Measurements from ENCODE around the gene RINL.
"Not testable (repeated sequence)": the region's sequence is repeated elsewhere in the genome, so short reads cannot be mapped to it uniquely, and the experiment has no call there.

RINL gene

GRCh38 chr19:38837656-38838121 lies 40.4 kb downstream of the RINL start:
- DNase-seq (ENCODE audit: insufficient read length, low spot score): no peak
- no peak for FAIRE-seq

DNA sequence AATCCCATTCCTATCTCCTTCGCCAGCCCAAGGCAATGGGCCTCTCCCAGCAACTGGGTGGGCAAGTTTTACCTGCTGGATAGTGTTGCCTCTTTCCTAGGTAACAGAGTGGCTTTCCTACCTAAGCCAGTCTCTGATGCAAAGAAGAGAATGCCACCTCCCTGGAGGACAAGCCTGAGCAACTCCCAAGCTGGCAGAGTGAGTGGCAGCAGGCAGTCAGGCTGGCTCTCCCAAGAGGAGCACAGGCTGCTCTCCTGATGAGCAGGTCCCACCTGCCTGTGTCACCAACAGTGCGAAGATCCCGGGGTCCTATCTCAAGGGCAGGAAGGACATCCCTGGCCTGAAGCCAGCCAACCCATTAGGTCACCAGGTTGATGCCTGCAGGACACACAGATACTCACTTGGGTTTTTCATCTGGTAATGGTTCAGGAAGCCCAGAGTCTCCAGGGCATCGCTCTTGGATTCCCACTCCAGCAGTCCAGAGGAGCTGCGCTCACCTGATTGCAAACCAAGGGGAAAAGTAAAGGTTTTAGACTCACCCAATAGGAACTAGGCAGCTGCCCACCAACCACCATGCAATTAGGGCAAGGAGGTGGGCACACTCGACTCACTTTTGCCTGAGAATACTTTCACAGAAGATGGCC lies 41.0 kb downstream of the RINL start:
- FAIRE-seq (no peak), DNase-seq (ENCODE audit: insufficient read length, low spot score) (no peak)

GRCh38 chr19:38836159-38836982 lies 41.7 kb downstream of the RINL start:
- DNase-seq (ENCODE audit: insufficient read length, low spot score): no peak
- no peak for FAIRE-seq

- DNase-seq (ENCODE audit: insufficient read length, low spot score): no peak
- no peak for FAIRE-seq
Measured at GRCh38 chr19:38834590-38834989, 43.5 kb downstream of the RINL start.

DNA sequence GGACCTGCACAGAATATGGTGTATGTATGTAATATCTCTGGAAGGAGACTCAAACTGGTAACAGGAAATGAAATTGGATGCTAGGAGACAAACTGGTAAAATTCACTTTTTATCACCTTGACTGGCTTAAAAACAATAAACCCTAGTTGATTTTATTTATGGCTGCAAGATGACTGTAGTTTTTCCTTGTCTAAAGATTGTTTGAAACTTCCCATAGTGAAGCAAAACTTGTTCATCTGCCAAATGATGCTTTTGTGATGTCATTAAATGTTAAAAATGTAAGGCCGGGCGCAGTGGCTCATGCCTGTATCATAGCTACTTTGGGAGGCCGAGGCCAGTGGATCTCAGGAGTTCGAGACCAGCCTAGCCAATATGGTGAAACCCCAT lies 44.0 kb downstream of the RINL start:
- no peak for FAIRE-seq
- no peak for DNase-seq (ENCODE audit: insufficient read length, low spot score)

DNA sequence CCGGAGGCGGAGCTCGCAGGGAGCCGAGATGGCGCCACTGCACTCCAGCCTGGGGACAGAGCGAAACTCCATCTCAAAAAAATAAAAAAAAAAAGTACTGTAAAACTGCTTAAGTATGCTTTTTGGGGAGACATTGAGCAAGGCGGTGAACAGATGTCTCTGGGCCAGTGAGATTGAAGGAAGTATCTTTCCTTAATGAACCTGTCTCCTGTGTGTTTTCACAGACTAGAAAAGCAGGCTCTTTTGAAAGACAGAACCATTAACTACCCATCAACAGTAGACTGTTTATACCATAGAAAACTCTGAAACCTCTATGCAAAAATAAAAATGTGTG lies 45.0 kb downstream of the RINL start:
- FAIRE-seq: no peak
- no peak for DNase-seq (ENCODE audit: insufficient read length, low spot score)

DNA sequence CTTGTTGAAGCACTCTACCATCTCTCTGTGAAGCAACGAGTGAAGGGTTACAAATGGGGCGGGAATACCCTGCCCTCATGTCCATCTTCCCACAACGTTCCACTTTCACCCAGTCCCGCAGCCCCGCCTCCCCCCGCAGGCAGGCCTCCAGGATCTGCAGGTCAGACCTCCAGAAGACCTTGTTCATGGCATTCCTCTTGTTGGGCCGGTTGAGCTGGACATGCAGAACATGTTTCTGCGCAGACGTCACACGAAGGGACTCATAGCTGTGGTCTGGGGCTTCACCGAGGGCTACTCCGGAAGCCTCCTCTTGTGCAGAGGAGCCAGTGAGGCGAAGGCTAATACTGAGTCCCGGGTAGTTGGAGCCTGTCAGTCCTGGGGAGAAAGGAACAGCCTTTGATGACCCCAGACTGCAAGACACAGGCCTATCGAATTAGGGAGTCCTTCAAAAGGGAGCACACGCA lies 46.9 kb downstream of the RINL start:
- no peak for FAIRE-seq
- peak; percentile 54 for DNase-seq (ENCODE audit: insufficient read length, low spot score)

- DNase-seq (ENCODE audit: insufficient read length, low spot score) (no peak), FAIRE-seq (no peak)
Measured at GRCh38 chr19:38830039-38830733, 47.9 kb downstream of the RINL start.

DNA sequence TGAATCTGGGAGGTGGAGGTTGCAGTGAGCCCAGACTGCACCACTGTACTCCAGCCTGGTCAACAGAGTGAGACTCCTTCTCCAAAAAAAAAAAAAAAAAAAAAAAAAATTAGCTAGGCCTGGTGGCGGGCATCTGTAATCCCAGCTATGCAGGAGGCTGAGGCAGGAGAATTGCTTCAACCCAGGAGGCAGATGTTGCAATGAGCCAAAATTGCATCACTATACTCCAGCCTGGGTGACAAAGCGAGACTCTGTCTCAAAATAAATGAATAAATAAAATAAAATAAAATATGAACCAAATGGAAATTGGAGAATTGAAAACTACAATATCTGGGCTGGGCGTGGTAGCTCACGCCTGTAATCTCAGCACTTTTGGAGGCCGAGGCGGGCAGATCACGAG lies 48.9 kb downstream of the RINL start:
- not testable (repeated sequence) for DNase-seq (ENCODE audit: insufficient read length, low spot score)

GRCh38 chr19:38826856-38827551 lies 51.1 kb downstream of the RINL start:
- no peak for FAIRE-seq

More for the DNA sequence above, 48.9 kb downstream of the RINL start:
- FAIRE-seq: not testable (repeated sequence)

GRCh38 chr19:38825936-38826335 lies 52.1 kb downstream of the RINL start:
- not testable (repeated sequence) for DNase-seq (ENCODE audit: insufficient read length, low spot score); FAIRE-seq

More at GRCh38 chr19:38826856-38827551, 51.1 kb downstream of the RINL start:
- DNase-seq (ENCODE audit: insufficient read length, low spot score): no peak

DNA sequence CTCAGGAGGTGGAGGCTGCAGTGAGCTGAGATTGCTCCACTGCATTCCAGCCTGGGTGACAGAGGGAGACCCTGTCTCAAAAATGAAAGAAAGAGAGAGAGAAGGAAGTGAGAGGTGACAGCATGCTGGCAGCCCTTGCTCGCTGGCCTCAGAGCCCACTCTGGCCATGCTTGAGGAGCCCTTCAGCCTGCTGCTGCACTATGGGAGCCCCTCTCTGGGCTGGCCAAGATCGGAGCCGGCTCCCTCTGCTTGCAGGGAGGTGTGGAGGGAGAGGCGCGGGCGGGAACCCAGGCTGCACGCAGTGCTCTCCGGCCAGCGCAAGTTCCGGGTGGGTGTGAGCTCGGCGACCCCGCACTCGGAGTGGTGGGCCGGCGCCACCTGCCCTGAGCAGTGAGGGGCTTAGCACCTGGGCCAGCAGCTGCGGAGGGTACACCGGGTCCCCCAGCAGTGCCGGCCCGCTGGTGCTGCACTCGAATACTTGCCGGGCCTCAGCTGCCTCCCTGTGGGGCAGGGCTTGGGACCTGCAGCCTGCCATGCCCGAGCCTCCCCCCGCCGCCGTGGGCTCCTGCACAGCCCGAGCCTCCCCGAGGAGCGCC lies 56.7 kb downstream of the RINL start:
- not testable (repeated sequence) for FAIRE-seq; DNase-seq (ENCODE audit: insufficient read length, low spot score)

- DNase-seq (ENCODE audit: insufficient read length, low spot score) (no peak), FAIRE-seq (no peak)
Measured at GRCh38 chr19:38819231-38819920, 58.7 kb downstream of the RINL start.

Data from HTR-8/SVneo (cell line).